ENCODE results near the gene GALNT18.

Gene GALNT18

GRCh38 chr11:11268119-11268518, 353.7 kb downstream of the GALNT18 start:
- no peak for DNase-seq (ENCODE audit: low read depth)

GRCh38 chr11:11267312-11267711, 354.5 kb downstream of the GALNT18 start:
- no peak for DNase-seq (ENCODE audit: low read depth)

GRCh38 chr11:11265994-11266606, 355.7 kb downstream of the GALNT18 start:
- DNase-seq (ENCODE audit: low read depth): no peak

- no peak for DNase-seq (ENCODE audit: low read depth)
Observed at GRCh38 chr11:11265320-11265719, 356.5 kb downstream of the GALNT18 start.

GRCh38 chr11:11263238-11264005, 358.4 kb downstream of the GALNT18 start:
- no peak for DNase-seq (ENCODE audit: low read depth)

GRCh38 chr11:11262171-11262920, 359.5 kb downstream of the GALNT18 start:
- no peak for DNase-seq (ENCODE audit: low read depth)

- DNase-seq (ENCODE audit: low read depth): no peak
Observed at GRCh38 chr11:11261629-11262028, 360.2 kb downstream of the GALNT18 start.

- DNase-seq (ENCODE audit: low read depth): no peak
Observed at GRCh38 chr11:11260903-11261302, 360.9 kb downstream of the GALNT18 start.

- DNase-seq (ENCODE audit: low read depth): no peak
Observed at GRCh38 chr11:11253995-11254394, 367.8 kb downstream of the GALNT18 start.

GRCh38 chr11:11253497-11253896, 368.3 kb downstream of the GALNT18 start:
- DNase-seq (ENCODE audit: low read depth): no peak

GRCh38 chr11:11252403-11252802, 369.4 kb downstream of the GALNT18 start:
- DNase-seq (ENCODE audit: low read depth): no peak

- no peak for DNase-seq (ENCODE audit: low read depth)
Observed at GRCh38 chr11:11251394-11251970, 370.3 kb downstream of the GALNT18 start.

- DNase-seq (ENCODE audit: low read depth): no peak
Observed at GRCh38 chr11:11250470-11250869, 371.3 kb downstream of the GALNT18 start.

GRCh38 chr11:11247576-11247975, 374.2 kb downstream of the GALNT18 start:
- DNase-seq (ENCODE audit: low read depth): no peak

GRCh38 chr11:11247086-11247485, 374.7 kb downstream of the GALNT18 start:
- DNase-seq (ENCODE audit: low read depth): no peak

GRCh38 chr11:11246166-11246565, 375.6 kb downstream of the GALNT18 start:
- no peak for DNase-seq (ENCODE audit: low read depth)

GRCh38 chr11:11245453-11245852, 376.4 kb downstream of the GALNT18 start:
- DNase-seq (ENCODE audit: low read depth): no peak

GRCh38 chr11:11244470-11245080, 377.2 kb downstream of the GALNT18 start:
- DNase-seq (ENCODE audit: low read depth): no peak

GRCh38 chr11:11243590-11244469, 378.0 kb downstream of the GALNT18 start:
- DNase-seq (ENCODE audit: low read depth): no peak

- no peak for DNase-seq (ENCODE audit: low read depth)
Observed at GRCh38 chr11:11243209-11243589, 378.6 kb downstream of the GALNT18 start.

GRCh38 chr11:11241284-11241683, 380.5 kb downstream of the GALNT18 start:
- DNase-seq (ENCODE audit: low read depth): no peak
